GM19395 (cell line): Measurements from ENCODE around the gene PDZRN3.

Experiments used
- ATAC-seq: cut with Tn5 transposase; IDR thresholded peaks from one replicate; pipeline ENCODE4 v1.9.1; 2021; ENCODE audit warnings: mild to moderate bottlenecking, moderate library complexity; ENCODE audit not compliant: unreplicated experiment

PDZRN3 gene

GRCh38 chr3:73624821-73625665, at the start of gene PDZRN3:
Gene PDZRN3 (minus strand): TSS chr3:73624941.
- no peak for ATAC-seq

GRCh38 chr3:73674280-73674679, 49.5 kb upstream of the PDZRN3 start:
- no peak for ATAC-seq

DNA sequence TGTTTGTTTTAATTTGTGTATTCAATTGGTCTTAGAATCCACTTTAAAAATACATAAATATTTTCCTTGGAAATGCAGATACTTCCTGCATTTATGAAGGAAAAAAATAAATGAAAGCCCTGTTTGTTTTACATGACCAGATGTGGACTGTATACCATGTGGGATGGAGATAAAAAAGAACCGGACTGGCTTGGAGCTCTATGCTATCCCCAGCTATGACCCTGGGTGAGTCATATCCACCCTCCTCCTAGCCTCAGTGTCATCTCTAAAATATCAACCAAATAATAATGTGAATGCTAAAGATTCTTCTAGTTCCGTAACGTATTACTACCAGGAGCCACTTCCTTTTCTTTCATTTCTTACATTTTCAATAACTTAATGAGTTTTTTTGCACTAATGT, 44.5 kb upstream of the PDZRN3 start:
- ATAC-seq: no peak

- no peak for ATAC-seq
Observed at GRCh38 chr3:73668391-73668790, 43.6 kb upstream of the PDZRN3 start.

DNA sequence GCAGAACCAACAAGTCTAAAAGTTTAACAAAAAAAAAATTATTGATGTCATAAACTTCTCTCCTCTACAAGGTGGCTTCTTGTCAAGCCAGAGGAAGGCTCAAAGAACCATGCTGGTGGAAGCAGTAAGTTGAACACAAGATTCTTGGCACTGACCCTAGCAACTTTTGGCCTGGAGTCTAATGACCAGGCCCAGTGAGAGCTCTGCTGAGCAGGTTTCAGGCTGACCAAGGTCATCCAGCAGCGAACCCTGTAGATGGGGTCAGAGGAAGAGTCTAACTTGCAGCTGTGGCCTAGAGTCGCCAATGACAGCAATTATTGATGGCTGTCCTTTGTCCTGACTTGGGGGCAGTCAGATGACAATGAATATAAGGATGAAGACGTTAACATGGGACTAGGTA, 43.1 kb upstream of the PDZRN3 start:
- no peak for ATAC-seq

DNA sequence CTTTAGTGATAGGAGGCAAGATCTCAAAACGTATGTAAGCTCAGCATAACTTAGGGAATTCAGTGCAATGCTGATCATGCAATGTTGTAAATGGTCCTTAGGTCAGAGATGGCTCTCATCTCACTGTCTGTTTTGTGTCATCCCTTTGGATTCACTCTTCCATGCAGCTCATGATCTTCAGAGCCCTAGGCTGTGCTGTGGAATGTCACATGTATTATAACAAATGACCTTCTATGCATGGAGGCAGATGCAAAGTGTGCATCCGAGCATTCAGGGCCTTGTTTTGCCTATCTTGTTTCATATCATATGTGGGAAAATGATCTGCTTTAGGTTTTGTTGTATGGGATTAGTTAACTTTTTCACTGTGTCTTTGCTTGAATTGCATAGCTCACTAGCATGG, 40.5 kb upstream of the PDZRN3 start:
- ATAC-seq: no peak

DNA sequence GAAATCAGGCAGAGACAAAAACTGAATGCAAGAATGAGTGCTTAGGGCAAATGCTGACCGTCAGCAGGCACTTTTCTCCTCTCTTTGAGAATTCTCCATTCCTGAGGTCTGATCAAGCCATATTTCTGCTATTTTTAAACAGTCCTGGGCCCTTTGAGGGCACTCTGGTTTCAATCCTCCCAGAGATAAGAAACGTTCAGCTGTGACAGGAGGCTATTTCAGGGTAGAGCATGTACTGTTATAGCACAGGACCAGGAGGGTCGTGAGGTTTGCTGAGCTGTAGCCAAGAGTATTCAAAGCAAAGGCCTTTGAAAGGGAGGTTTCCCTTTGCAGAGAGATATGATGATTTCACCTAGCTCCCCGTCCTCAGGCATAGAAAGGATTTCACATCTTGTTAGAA, 39.6 kb upstream of the PDZRN3 start:
- no peak for ATAC-seq

- ATAC-seq: no peak
Observed at GRCh38 chr3:73663495-73663894, 38.8 kb upstream of the PDZRN3 start.

GRCh38 chr3:73661265-73661664, 36.5 kb upstream of the PDZRN3 start:
- ATAC-seq: no peak

DNA sequence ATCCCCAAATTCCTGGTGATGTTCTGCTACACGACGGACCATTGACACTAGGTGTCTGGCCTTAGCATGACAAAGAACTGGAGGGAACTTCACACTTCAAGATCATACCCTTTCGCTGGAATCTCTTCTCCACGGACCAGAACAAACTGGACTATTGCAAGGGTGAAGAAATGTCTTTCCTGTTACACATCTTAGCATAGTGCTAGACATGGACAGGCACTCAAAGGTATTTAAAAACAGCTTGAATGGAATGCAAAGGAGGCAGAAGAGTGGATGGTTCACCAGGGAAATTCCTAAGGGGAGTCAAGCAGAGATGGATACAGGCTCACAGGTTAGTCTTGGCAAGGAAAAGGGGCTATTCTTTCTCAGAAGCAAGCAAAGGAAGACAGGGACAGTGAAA, 33.5 kb upstream of the PDZRN3 start:
- ATAC-seq: no peak

DNA sequence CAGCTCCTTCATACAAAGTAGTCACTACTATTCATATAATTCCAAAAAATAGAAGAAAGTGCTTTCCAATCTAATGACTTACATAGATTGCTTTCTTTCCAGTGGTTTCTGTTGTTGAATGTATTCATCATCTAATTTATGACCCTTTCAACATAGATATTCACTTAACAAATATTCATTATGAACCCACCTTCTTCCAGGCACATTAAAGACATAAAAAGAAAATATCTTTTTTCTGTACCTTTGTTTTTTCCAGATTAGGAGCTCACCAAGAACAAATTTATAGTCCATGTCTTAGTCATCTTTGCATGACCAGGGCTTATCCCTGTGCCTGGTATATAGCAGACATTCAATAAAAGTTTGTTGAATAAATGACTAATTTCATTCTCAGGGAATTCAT, 32.4 kb upstream of the PDZRN3 start:
- ATAC-seq: no peak

- ATAC-seq: no peak
Observed at GRCh38 chr3:73656241-73656890, 31.6 kb upstream of the PDZRN3 start.

DNA sequence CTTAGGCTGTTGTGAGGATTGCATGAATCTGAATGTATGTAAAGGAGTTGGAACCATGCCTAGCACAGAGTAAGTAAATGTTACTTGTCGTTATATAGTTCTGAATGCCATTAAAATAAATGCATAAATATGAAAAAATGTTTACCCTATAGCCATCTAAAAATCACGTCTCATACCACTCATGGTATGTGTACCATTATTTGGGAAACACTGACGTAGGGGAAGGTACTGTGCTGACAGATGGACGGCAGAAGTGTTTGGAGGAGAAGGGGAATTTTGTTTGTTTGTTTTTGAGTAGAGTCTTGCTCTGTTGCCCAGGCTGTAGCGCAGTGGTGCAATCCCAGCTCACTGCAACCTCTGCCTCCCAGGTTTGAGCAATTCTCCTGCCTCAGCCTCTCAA, 30.5 kb upstream of the PDZRN3 start:
- ATAC-seq: no peak

DNA sequence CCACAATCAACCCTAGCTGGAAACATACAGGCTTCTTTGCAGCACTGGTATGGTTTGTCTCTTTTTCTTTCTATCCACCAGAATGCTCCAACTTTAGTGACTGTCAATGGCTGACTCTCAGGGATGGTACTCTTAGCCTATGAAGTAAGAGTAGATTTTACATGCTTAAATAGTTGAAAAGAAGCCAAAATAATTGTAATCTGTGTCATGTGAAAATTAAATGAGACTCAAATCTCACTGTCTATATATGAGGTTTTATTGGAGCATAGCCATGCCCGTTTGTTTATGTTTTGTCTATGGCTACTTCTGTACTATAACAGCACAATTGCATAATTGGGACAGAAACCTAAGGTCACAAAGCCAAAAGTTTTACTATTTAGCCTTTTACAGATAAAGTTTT, 29.1 kb upstream of the PDZRN3 start:
- no peak for ATAC-seq

- ATAC-seq: no peak
Observed at GRCh38 chr3:73653351-73653750, 28.6 kb upstream of the PDZRN3 start.

- ATAC-seq: no peak
Observed at GRCh38 chr3:73652896-73653295, 28.2 kb upstream of the PDZRN3 start.

DNA sequence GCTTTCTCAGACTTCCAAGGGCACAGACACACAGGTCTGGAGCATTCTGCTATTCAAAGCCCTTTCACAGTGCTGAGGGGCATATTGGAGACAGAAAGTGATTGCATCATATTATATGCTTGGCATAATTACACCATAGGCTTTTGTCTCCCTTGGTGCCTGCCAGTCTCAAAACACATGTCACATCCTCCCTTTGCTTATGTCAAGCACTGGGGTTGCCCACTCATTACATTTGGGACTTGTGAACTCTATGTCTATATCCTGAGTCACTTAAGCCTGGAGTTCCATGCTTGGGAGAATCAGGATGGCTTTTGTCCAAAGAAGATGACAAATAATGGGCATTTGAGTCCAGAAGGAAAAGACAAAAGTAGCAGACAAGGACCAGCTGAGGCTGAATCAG, 12.3 kb upstream of the PDZRN3 start:
- no peak for ATAC-seq

- no peak for ATAC-seq
Observed at GRCh38 chr3:73635254-73635653, 10.5 kb upstream of the PDZRN3 start.

GRCh38 chr3:73633916-73634344, 9.2 kb upstream of the PDZRN3 start:
- no peak for ATAC-seq

GRCh38 chr3:73633453-73633852, 8.7 kb upstream of the PDZRN3 start:
- ATAC-seq: no peak

DNA sequence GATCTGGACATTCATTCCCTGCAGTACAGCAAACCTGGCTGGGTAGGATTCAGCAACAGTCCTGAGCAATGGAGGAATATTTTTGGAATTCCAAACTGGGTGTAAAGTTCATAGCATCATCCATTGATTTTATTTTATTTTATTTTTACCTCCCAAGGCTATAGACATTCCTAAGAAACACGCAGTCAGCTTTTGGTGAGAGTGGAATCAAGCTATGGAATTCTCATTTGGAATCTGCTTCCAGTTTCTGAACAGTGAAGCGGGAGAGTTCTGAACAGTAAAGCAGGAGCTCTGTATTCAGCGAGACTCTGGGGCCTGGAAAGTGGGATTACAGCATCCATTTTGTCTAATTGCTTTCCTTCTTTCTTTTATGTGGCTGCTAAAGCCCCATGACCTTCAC, 1.4 kb upstream of the PDZRN3 start:
- no peak for ATAC-seq

- ATAC-seq: no peak
Observed at GRCh38 chr3:73624017-73624820, 522 bp downstream of the PDZRN3 start.
